Stimulated activated effector memory CD8-positive, alpha-beta T cell treated with anti-CD3 and anti-CD28 coated beads, Interleukin-12 subunit alpha, Interleukin-12 subunit beta, amount 100 ng/mL, for 72 hours (primary cell): ENCODE results near the gene PABPC5.

ENCODE experiments used
- ATAC-seq: fragments of 150-1000 bp; cut with Tn5 transposase; 2 replicates; pipeline ENCODE4 v1.10.0; 2021
- DNase-seq, 2 donors: peaks; one replicate each; pipeline ENCODE4 v3.0.0; 2021 to 2022; ENCODE audit warnings: low spot score in 2 of 2
- H3K27ac Mint-ChIP-seq: one replicate; pipeline ENCODE4 v1.8.0; 2022; ENCODE audit warnings: mild to moderate bottlenecking, mixed read lengths
- H3K36me3 Mint-ChIP-seq: one replicate; pipeline ENCODE4 v1.8.0; 2022; ENCODE audit warnings: mild to moderate bottlenecking, mixed read lengths
- H3K4me1 Mint-ChIP-seq: one replicate; pipeline ENCODE4 v1.8.0; 2022; ENCODE audit warnings: mixed read lengths
- H3K4me3 Mint-ChIP-seq: one replicate; pipeline ENCODE4 v1.8.0; 2022; ENCODE audit warnings: mild to moderate bottlenecking, mixed read lengths
- H3K9me3 Mint-ChIP-seq: one replicate; pipeline ENCODE4 v1.8.0; 2022; ENCODE audit warnings: mixed read lengths

The PABPC5 gene

GRCh38 chrX:91434351-91435168, at the start of gene PABPC5:
Gene PABPC5 (plus strand): TSS chrX:91434839. CDS start chrX:91435578, 739 bp downstream.
- no peaks in the 10 kb centered on the region for H3K36me3 Mint-ChIP-seq
- no peak for DNase-seq
- H3K4me3 Mint-ChIP-seq: no peak within 1 kb of the TSS
- no peak within 1 kb of the TSS for H3K27ac Mint-ChIP-seq
- no peak for ATAC-seq
- H3K9me3 Mint-ChIP-seq: peaks cover 6% of the 10 kb centered on the region
- no peaks in the 10 kb centered on the region for H3K4me1 Mint-ChIP-seq

GRCh38 chrX:91389026-91389425, 45.6 kb upstream of the PABPC5 start:
- Mint-ChIP-seq H3K27ac (no peak overlapping the region), H3K9me3 (peaks cover 8% of the 10 kb centered on the region), H3K4me3 (no peak overlapping the region), H3K36me3 (no peaks in the 10 kb centered on the region), H3K4me1 (no peaks in the 10 kb centered on the region)
- ATAC-seq (no peak), DNase-seq (no peak)

GRCh38 chrX:91414713-91415112, 19.9 kb upstream of the PABPC5 start:
- DNase-seq (no peak), ATAC-seq (no peak)
- Mint-ChIP-seq H3K9me3 (peaks cover 12% of the 10 kb centered on the region), H3K4me3 (no peak overlapping the region), H3K36me3 (no peaks in the 10 kb centered on the region), H3K4me1 (no peaks in the 10 kb centered on the region), H3K27ac (no peak overlapping the region)

- peaks cover 6% of the 10 kb centered on the region for H3K9me3 Mint-ChIP-seq
- DNase-seq: no peak
- H3K4me3 Mint-ChIP-seq: no peak overlapping the region
- no peak for ATAC-seq
- no peaks in the 10 kb centered on the region for H3K4me1 Mint-ChIP-seq
- no peaks in the 10 kb centered on the region for H3K36me3 Mint-ChIP-seq
- H3K27ac Mint-ChIP-seq: no peak overlapping the region
Measured at GRCh38 chrX:91435395-91435794, 756 bp downstream of the PABPC5 start.
